Stimulated activated CD4-positive, alpha-beta T cell treated with anti-CD3 and anti-CD28 coated beads, Interleukin-4, amount 100 ng/mL, for 48 hours (primary cell): ENCODE results near the gene CSF2.

Experiments
- DNase-seq, 2 donors: peaks; one replicate each; pipeline ENCODE4 v3.0.0-alpha.2; 2020; ENCODE audit warnings: low read depth in 2 of 2

The CSF2 gene

DNA sequence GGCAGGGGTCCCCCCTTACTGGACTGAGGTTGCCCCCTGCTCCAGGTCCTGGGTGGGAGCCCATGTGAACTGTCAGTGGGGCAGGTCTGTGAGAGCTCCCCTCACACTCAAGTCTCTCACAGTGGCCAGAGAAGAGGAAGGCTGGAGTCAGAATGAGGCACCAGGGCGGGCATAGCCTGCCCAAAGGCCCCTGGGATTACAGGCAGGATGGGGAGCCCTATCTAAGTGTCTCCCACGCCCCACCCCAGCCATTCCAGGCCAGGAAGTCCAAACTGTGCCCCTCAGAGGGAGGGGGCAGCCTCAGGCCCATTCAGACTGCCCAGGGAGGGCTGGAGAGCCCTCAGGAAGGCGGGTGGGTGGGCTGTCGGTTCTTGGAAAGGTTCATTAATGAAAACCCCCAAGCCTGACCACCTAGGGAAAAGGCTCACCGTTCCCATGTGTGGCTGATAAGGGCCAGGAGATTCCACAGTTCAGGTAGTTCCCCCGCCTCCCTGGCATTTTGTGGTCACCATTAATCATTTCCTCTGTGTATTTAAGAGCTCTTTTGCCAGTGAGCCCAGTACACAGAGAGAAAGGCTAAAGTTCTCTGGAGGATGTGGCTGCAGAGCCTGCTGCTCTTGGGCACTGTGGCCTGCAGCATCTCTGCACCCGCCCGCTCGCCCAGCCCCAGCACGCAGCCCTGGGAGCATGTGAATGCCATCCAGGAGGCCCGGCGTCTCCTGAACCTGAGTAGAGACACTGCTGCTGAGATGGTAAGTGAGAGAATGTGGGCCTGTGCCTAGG, at the start of gene CSF2:
Gene CSF2, plus strand, starts transcription at position 559 of the 783 bp plus-strand sequence. Its CDS starts 35 bp downstream, at position 594.
- no peak for DNase-seq

- no peak for DNase-seq
Measured at GRCh38 chr5:132024117-132024435, 49.5 kb upstream of the CSF2 start.

DNA sequence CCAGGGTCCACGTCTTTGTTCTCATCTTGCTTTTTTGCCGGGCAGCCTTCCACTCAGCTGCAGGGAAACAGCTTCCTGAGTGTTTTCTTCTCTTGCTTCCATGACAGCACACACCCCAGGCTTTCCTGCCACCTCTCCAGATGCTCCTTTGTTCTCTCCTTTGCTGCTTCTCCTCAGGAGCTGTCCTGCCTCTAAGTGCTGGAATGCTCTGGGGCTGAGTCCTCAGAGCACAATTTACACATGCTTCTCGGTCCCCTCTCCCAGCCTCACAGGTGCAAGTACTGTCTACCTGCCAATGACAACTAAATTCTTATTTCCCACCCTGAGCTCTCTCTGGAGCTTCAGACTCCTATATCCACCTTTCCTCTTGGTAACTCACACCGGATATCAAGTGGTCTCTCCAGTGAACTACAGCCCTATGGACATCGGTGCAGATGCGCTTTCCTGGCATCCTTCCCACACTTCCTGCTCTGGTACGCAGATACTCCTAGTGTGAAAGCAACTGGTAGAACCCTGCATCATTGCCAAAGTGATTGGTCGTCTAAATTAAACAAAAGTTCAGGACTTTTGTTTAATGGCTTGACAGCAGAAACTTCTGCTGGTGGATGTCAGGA, 48.7 kb upstream of the CSF2 start:
- no peak for DNase-seq

DNA sequence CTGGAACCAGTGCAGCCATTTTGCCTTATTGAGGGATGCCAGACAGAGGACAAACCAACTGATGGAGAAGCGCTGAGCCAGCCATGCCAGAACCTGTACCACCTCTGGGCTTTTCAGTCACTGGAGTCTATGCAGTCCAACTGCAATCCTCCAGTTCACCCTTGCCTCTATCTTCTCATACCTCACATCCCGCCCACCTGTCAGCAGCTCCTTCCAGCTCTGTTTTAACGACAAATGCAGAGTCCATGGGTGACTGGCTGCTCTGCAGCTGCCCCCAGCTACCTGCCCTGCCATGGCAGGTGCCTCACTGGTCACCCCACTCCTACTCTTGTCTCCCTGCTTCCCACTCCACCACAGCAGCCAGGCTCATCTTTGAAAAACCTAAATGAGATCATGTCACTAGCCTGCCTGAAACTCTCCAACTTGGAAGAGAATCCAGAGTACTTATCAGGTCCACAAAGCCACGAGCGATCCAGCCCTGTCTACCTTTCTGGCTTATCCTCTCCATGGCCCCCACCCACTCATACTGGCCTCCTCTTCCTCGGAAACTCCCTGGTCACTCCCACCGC, 48.1 kb upstream of the CSF2 start:
- no peak for DNase-seq

- DNase-seq, result peak in 1 of 2 donors; percentile 36
Measured at GRCh38 chr5:132026516-132027008, 47.0 kb upstream of the CSF2 start.

GRCh38 chr5:132027027-132027426, 46.6 kb upstream of the CSF2 start:
- DNase-seq, result no peak

GRCh38 chr5:132029609-132030330, 43.8 kb upstream of the CSF2 start:
- DNase-seq, result no peak

- no peak for DNase-seq
Measured at GRCh38 chr5:132030610-132031009, 43.0 kb upstream of the CSF2 start.

GRCh38 chr5:132032196-132032595, 41.4 kb upstream of the CSF2 start:
- no peak for DNase-seq

- no peak for DNase-seq
Measured at GRCh38 chr5:132033122-132033521, 40.5 kb upstream of the CSF2 start.

DNA sequence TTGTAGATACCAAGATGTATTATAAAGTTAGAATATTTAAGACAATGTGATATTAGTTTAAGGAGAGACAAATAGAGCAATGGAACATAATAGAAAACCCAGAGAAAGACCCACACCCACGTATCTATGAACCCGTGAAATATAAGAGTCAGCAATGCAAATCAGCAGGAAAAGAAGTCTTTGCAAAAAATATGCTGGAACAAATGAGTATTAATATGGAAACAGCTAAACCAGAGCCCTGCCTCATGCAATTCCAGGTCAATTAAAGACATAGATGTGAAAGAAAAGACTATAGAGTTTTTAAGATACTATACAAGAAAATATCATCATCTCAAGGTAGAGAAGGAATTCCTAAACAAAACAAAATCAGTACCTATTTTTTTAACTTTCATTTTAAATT, 36.2 kb upstream of the CSF2 start:
- no peak for DNase-seq

DNA sequence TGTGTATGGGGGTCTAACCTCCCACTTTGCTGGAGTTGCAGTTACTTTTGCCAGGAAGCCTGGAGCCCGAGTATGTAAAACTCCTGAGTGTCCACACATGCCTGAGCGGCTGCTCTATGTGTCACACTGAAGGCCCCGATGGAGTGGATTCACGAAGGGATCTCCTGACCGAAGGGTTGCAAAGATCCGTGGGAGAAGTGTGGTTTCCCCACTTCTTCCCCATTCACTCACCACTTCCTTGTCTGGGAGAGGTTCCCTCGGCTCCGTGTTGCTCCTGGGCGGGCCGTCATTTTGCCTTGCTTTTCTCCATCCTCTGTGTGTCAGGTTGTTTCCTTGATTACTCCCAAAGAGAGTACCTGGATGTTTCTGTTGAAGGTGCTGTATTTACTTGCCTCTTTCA, 29.4 kb upstream of the CSF2 start:
- DNase-seq, result no peak

DNA sequence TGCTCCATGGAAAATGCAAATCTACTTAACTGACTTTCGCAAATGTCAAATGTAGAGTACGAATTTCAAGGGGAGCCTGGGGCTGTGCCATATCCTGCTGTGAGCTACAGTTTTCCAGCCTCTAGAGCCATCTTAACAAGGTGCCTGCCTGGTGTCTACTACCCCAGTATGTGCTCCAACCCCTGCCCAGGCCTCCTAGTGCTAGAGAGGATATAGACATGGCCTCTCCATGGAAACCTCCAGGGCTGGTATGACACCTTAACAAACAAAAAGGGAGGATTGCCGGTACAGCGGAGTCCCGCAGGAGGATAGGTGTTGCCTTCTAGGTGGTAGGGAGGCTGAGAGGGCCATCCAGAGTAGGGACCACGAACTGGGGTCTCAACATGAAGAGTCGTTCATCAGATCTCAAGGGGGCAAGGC, 26.7 kb upstream of the CSF2 start:
- no peak for DNase-seq

- DNase-seq, result no peak
Measured at GRCh38 chr5:132049093-132049492, 24.5 kb upstream of the CSF2 start.

DNA sequence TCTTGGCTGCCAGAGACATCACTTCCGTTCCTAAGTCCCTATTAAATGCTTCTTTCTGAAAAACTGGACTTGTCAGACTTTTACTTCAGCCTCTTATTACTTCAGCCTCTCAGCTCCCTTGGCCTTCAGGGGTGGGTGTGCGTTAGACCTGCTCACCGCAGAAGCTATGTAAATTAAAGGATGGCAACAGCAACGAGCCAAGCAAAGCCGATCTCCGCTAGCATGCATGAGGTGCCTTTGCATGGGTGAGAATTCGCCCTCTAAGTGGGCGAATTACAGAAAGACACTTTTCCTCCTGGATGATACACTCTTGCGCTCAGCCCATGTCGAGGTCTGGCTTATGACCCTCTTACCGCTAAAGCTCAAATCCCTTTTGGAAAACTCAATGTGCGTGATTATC, 24.0 kb upstream of the CSF2 start:
- DNase-seq, result no peak

GRCh38 chr5:132050136-132050535, 23.5 kb upstream of the CSF2 start:
- DNase-seq, result no peak

DNA sequence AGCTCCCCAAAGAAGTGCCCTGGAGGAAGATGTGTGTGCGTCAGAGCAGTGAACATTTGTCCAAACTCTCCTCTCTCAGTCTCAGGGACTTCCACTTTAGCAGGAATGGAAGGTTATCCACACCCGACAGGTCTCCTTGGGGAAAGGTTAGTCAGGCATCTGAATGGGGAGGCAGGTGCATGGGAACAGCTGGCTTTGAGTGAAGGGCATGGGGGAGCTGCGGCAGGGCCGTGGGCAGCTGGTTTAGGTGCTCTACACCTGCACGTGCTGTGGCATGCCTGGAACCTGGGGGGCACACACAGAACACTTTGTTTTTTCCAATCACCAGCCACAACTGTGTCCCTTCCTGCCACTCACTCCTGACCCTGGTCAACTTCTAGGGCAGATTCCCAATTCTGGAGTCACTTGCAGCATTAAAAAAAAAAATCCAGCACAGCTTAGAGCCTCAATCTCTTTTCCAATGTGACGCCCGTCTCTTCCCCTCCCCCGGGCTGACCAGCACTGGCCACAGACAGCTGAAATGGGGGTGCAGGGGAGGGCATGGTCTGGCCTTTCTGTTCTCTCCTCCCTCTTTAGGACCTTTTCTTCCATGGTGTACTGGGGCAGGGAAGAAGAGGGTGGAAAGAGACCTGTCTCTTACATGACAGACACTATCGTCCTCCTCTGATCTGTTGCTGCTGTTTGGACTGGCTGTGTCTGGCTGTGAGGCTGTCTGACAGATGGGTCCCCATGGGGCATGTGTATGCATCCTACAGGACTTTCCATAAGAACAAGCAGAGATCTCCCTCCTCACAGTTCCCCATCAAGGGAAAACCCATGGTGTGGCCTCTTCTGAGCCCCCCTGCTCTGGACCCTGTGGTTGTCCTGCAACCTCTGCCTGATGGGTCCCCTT, 22.7 kb upstream of the CSF2 start:
- no peak for DNase-seq

DNA sequence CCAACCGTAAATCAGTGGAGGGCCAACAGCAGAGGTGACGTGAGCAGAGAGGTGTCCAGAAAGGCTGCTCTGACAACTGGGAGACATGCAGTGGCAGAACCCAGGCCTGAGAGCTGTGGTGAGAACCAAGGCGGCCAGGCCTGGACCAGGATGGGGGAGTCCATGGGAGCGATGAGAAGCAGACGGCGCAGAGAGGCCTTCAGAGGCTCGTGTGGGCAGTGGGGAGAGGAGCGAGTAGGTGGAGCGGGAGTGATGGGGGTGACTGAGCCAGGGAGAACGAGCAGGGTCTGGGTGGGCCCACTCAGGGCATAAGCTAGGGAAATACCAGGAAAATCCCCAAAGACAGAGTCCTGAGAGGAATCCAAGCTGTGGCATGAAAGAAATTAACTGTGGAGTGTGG, 21.1 kb upstream of the CSF2 start:
- DNase-seq, result no peak

- DNase-seq, result no peak
Measured at GRCh38 chr5:132053483-132053882, 20.1 kb upstream of the CSF2 start.

DNA sequence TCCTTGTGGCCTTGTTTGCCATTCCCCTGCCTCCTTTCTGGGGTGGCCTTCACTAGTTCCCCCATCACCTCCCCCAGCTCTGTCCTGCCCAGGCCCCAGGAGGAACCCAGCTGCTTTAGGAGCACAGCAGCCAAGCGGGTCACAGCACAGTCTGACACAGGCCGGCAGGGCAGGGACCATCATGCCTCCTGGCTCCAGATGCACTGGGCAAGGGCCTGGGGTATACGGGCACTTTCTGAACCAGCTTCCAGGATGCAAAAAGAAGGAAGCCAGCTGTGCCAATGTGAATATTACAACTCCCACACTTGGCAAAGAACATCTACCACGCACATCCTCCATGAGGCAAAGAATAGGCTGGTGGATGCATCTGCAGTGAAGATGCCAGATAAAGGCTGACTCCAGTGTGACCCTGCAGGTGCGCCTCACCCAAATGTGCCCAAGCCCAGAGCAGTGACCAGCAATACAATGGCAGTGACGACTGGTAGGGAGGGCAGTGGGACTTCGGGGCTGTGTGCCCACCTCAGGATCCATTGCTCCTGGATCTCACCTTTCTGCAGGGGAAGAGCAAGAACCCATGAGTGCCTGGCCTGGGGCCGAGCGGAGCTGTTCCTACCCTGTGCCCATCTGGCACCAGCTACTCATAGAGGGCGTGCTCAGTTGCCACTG, 19.4 kb upstream of the CSF2 start:
- DNase-seq, result no peak
